MG63 (cell line): ENCODE results near the gene BET1L. TPM values are rescaled to one million over a fixed set of nuclear protein-coding genes. Genes with fewer than 3 reads are reported as not detected.
"Not testable (repeated sequence)": the region's sequence is repeated elsewhere in the genome, so short reads cannot be mapped to it uniquely, and the experiment has no call there.

Source experiments
- DNase-seq: peaks from one replicate; pipeline ENCODE4 v3.0.0-alpha.2; 2020
- H3K27me3 ChIP-seq: fragments of 250-450 bp; sonication (Bioruptor Pico); 2 replicates; pipeline ENCODE4 v1.5.1; 2020; ENCODE audit warnings: mild to moderate bottlenecking, moderate library complexity
- H3K36me3 ChIP-seq: fragments of 250-450 bp; sonication (Bioruptor Pico); 2 replicates; pipeline ENCODE4 v1.5.1; 2020; ENCODE audit warnings: mild to moderate bottlenecking, moderate library complexity
- H3K4me3 ChIP-seq: fragments of 250-450 bp; sonication (Bioruptor Pico); 2 replicates; pipeline ENCODE4 v1.5.1; 2020; ENCODE audit warnings: mild to moderate bottlenecking, moderate library complexity
- H3K9me3 ChIP-seq: fragments of 250-450 bp; sonication (Bioruptor Pico); 2 replicates; pipeline ENCODE4 v1.5.1; 2020; ENCODE audit warnings: mild to moderate bottlenecking, moderate library complexity
- total RNA-seq: library from RNA; depleted of rRNA; stranded (reverse); fragments of >200 nt; shearing (Covaris generic); gene quantifications from 2 replicates; pipeline ENCODE4 v1.2.3, GENCODE V29; 2014; ENCODE audit warnings: low replicate concordance; rRNA removed

The BET1L gene
- total RNA-seq, 1 experiment from 2014 or later, result 29.0 TPM

DNA sequence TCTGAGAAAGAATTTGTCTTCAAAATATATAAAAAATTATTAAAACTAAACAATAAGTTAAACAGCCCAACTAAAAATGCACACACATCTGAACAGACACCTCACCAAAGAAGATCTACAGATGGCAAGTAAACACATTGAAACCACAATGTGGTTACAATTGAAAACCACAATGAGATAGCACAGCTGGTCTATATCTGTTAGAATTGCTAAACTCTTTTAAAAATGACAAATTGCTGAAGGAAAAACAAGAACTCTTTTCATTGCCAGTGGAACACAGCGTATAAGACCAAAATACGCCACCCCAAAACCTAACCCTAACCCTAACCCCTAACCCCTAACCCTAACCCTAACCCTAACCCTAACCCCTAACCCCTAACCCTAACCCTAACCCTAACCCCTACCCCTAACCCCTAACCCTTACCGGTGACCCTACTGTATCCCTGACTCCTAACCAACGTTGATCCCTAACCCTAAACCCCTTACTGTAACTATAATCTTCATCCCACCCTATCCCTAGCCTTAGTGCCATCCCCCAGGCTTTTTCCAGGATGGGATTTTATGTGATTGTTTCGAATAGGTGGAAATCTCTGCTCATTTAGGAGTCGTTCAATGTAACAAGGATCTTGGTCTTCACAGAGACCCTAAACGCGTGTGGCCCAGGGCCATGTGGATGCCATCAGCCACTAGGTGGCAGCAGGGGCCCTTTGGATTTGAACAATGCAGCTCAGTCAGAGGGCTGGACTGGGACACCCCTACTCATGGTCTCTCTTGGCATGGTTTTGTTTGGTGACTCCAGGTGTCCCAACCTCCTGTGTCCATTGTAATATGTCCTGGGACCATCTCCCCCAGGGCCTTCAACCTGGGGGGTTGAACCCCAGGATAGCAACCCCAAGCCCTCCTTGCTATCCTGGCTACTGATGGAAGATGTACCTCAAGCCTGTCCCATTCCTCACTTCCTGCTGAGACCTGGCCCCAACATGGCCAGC lies 15.4 kb downstream of the BET1L start:
- H3K36me3 ChIP-seq, H3K4me3 ChIP-seq, H3K9me3 ChIP-seq, H3K27me3 ChIP-seq: not testable (repeated sequence)
- DNase-seq, result peak; percentile 41

DNA sequence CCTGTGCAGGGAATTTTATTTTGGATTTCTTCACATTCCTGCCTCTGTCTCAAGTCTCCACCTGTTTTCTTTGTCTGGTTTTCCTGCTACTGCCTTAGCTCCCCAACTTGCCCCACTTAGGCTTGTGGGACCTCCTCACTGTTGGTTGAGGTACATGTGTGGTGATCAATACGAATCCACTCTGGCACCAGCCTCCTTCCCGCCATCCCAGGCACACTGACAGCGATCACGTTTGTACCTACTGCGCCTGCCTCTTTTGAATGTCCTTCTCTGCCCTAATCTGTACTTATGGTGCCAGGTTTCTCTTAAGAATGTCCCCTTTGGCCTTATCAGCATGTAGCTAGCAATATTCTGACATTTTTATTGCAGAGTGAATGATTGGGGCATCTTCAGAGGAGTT lies 16.7 kb downstream of the BET1L start:
- H3K4me3 ChIP-seq, H3K36me3 ChIP-seq, DNase-seq, H3K9me3 ChIP-seq, H3K27me3 ChIP-seq: not testable (repeated sequence)

DNA sequence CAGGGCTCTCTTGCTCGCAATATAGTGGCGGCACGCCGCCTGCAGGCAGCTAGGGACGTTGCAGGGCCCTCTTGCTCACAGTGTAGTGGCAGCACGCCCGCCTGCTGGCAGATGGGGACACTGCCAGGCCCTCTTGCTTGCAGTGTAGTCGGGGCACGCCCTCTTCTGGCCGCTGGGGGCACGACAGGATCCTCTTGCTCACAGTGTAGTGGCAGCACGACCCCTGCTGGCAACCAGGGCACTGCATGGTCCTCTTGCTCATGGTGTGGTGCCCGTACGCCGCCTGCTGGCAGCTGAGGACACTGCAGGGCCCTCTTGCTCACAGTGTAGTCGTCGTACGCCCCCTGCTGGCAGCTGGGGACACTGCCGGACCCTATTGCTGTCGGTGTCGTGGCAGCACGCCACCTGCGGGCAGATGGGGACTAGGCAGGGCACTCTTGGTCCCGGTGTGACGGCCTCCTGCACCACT lies 17.3 kb downstream of the BET1L start:
- H3K4me3 ChIP-seq, H3K36me3 ChIP-seq, H3K27me3 ChIP-seq, H3K9me3 ChIP-seq: not testable (repeated sequence)
- peak; percentile 64 for DNase-seq

DNA sequence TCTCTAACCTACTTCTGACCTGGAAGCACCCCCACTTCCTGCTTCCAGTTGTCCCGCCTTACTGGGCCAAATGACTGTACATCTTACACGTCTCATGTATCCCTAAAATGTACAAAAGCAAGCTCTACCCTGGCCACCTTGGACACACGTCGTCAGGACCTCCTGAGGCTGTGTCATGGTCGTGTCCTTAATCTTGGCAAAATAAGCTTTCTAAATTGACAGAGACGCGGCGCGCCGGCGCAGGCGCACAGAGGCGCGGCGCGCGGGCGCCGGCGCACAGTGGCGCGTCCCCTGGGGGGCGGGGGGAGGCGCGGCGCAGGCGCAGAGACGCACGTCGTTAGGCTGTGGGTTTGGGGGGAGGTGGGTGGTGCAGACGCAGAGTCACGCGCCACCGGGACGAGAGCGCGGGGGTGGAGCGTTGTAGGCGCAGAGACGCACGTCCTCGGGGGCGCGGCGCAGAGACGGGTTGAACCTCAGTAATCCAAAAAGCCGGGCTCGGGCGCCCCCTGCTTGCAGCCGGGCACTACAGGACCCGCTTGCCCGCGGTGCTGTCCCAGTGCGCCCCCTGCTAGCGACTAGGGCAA lies 17.9 kb downstream of the BET1L start:
- not testable (repeated sequence) for H3K9me3 ChIP-seq, H3K36me3 ChIP-seq, H3K4me3 ChIP-seq, H3K27me3 ChIP-seq, DNase-seq

DNA sequence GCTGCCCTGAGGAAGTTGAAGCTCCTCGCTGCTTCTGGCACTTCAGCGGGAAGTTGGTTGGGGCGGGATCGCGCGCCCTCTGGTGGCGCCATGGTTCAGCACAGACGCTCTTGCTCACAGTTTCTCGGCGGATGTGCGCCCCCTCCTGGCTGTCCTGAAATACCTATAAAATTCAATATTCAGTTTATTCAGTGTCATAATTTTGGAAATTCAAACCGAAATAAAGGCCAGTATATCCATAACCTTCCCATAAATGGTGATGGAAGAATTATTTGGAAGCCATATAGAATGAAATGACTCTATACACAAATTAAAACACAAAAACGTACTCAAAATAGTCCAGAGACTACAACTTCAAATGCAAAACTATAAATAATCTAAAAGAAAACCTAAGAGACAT lies 27.0 kb downstream of the BET1L start:
- not testable (repeated sequence) for DNase-seq, H3K9me3 ChIP-seq, H3K4me3 ChIP-seq, H3K36me3 ChIP-seq, H3K27me3 ChIP-seq

Other genes with a start within 250 kb of the BET1L start
- not detected in 2 replicates for gene SCGB1C1, start 14.3 kb downstream of the BET1L start, total RNA-seq
- 142 and 222 TPM in 2 replicates for gene RIC8A, start 309 bp upstream of the BET1L start, total RNA-seq
- 15.1 and 24.9 TPM in 2 replicates for gene SIRT3, start 28.9 kb upstream of the BET1L start, total RNA-seq
- gene PSMD13, start 29.6 kb upstream of the BET1L start, total RNA-seq, result 219 and 287 TPM in 2 replicates
- gene NLRP6, start 71.0 kb upstream of the BET1L start, total RNA-seq, result not detected in 2 replicates
- gene PGGHG, start 81.7 kb upstream of the BET1L start, total RNA-seq, result 1.9 and 6.2 TPM in 2 replicates
- not detected in 2 replicates for gene IFITM5, start 92.1 kb upstream of the BET1L start, total RNA-seq
- gene IFITM2, start 100.4 kb upstream of the BET1L start, total RNA-seq, result 35.8 and 50.4 TPM in 2 replicates
- 26.5 and 62.6 TPM in 2 replicates for gene IFITM1, start 106.6 kb upstream of the BET1L start, total RNA-seq
- gene IFITM3, start 113.5 kb upstream of the BET1L start, total RNA-seq, result 62.7 and 85.0 TPM in 2 replicates
- gene B4GALNT4, start 162.1 kb upstream of the BET1L start, total RNA-seq, result 27.5 and 49.8 TPM in 2 replicates
- gene PKP3, start 186.8 kb upstream of the BET1L start, total RNA-seq, result 7.6 and 24.1 TPM in 2 replicates
- 28.8 and 89.5 TPM in 2 replicates for gene SIGIRR, start 207.6 kb upstream of the BET1L start, total RNA-seq
- not detected in 2 replicates for gene ANO9, start 234.6 kb upstream of the BET1L start, total RNA-seq
- 30.2 and 43.3 TPM in 2 replicates for gene PTDSS2, start 242.9 kb upstream of the BET1L start, total RNA-seq